ENCODE results near the gene USP16.

GRCh38 chr21:29083306-29083705 lies 58.8 kb downstream of the USP16 start:
- TF ChIP-seq POLR2AphosphoS5 (IDR thresholded peaks at IDR 0.05; ENCODE audit: low read depth): no peak
- TF ChIP-seq, protein P1, sequence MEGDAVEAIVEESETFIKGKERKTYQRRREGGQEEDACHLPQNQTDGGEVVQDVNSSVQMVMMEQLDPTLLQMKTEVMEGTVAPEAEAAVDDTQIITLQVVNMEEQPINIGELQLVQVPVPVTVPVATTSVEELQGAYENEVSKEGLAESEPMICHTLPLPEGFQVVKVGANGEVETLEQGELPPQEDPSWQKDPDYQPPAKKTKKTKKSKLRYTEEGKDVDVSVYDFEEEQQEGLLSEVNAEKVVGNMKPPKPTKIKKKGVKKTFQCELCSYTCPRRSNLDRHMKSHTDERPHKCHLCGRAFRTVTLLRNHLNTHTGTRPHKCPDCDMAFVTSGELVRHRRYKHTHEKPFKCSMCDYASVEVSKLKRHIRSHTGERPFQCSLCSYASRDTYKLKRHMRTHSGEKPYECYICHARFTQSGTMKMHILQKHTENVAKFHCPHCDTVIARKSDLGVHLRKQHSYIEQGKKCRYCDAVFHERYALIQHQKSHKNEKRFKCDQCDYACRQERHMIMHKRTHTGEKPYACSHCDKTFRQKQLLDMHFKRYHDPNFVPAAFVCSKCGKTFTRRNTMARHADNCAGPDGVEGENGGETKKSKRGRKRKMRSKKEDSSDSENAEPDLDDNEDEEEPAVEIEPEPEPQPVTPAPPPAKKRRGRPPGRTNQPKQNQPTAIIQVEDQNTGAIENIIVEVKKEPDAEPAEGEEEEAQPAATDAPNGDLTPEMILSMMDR (IDR thresholded peaks at IDR 0.05; ENCODE audit: insufficient read depth, low read length): no peak
- TF ChIP-seq GABPA (IDR thresholded peaks at IDR 0.05; ENCODE audit: low read depth): no peak

All from HL-60 (cell line).